WERI-Rb-1 (cell line): ENCODE data around the gene MAN1A1.

ENCODE experiments used
- DNase-seq: peaks from one replicate; pipeline ENCODE4 v3.0.0-alpha.2; 2020
- H3K27ac ChIP-seq: fragments of 250-450 bp; sonication (Bioruptor Pico); 2 replicates; pipeline ENCODE4 v1.5.1; 2020; ENCODE audit warnings: mild to moderate bottlenecking, moderate library complexity
- H3K27me3 ChIP-seq: fragments of 250-450 bp; sonication (Bioruptor Pico); 2 replicates; pipeline ENCODE4 v1.5.1; 2021; ENCODE audit warnings: mild to moderate bottlenecking, low read depth, moderate library complexity; ENCODE audit not compliant: insufficient read depth, severe bottlenecking
- H3K36me3 ChIP-seq: fragments of 250-450 bp; sonication (Bioruptor Pico); 2 replicates; pipeline ENCODE4 v1.5.1; 2020; ENCODE audit warnings: mild to moderate bottlenecking, moderate library complexity
- H3K4me3 ChIP-seq: 2 replicates; pipeline ENCODE4 v1.5.1; 2011; ENCODE audit warnings: low read depth, mild to moderate bottlenecking, control low read depth, low read length
- H3K9me3 ChIP-seq: fragments of 250-450 bp; sonication (Bioruptor Pico); 2 replicates; pipeline ENCODE4 v1.5.1; 2021; ENCODE audit warnings: mild to moderate bottlenecking, moderate library complexity; ENCODE audit not compliant: severe bottlenecking
- TF ChIP-seq, protein P1 (sequence below): IDR thresholded peaks from 2 replicates; pipeline ENCODE4 v1.5.1; 2011; ENCODE audit warnings: low read depth, mild to moderate bottlenecking, control low read depth, inconsistent platforms, low read length

Gene MAN1A1

DNA sequence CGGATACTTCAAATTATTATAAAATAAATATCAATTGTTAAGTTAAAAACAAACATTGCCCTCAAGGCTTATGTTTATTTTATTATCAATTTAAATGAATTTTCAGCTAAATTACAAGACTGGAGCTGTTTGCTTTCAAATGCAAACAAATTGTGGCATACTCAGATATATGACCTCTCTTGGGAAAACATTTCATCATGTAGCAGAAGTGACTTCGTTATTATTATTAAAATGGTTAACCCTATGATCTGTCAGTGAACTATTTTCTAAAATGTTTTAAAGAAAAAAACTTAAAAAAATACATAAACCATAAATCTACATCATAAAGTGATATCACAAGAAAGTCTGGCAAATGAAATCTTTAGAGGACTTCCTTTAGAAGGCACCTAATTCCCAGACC lies 72.5 kb downstream of the MAN1A1 start:
- no peak overlapping the region for H3K27ac ChIP-seq
- TF ChIP-seq, protein P1, sequence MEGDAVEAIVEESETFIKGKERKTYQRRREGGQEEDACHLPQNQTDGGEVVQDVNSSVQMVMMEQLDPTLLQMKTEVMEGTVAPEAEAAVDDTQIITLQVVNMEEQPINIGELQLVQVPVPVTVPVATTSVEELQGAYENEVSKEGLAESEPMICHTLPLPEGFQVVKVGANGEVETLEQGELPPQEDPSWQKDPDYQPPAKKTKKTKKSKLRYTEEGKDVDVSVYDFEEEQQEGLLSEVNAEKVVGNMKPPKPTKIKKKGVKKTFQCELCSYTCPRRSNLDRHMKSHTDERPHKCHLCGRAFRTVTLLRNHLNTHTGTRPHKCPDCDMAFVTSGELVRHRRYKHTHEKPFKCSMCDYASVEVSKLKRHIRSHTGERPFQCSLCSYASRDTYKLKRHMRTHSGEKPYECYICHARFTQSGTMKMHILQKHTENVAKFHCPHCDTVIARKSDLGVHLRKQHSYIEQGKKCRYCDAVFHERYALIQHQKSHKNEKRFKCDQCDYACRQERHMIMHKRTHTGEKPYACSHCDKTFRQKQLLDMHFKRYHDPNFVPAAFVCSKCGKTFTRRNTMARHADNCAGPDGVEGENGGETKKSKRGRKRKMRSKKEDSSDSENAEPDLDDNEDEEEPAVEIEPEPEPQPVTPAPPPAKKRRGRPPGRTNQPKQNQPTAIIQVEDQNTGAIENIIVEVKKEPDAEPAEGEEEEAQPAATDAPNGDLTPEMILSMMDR, result no peak
- H3K27me3 ChIP-seq, result no peaks in the 10 kb centered on the region
- no peak for DNase-seq
- no peaks in the 10 kb centered on the region for H3K36me3 ChIP-seq
- H3K9me3 ChIP-seq, result no peaks in the 10 kb centered on the region
- H3K4me3 ChIP-seq, result no peak overlapping the region

DNA sequence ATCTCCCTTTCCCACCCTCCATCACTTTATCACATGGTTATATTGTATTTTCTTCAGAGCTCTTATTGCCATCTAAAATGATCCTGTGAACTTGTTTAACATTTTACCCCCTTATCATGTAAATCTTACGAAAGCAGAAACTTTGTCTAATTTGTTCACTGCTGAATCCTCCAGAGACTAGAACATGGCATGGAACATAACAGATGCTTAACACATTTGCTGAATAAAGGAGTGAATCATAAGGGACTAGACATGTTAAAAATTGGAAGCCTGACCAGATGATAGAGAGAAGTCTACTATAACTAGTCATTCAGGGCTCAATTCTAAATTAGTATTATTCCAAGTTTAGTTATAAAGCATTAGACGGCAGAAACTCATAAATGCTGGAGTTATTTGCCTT lies 73.3 kb downstream of the MAN1A1 start:
- Histone ChIP-seq H3K27ac (no peak overlapping the region), H3K36me3 (no peaks in the 10 kb centered on the region), H3K27me3 (no peaks in the 10 kb centered on the region), H3K4me3 (no peak overlapping the region), H3K9me3 (no peaks in the 10 kb centered on the region)
- TF ChIP-seq, protein P1, result no peak
- DNase-seq, result no peak

DNA sequence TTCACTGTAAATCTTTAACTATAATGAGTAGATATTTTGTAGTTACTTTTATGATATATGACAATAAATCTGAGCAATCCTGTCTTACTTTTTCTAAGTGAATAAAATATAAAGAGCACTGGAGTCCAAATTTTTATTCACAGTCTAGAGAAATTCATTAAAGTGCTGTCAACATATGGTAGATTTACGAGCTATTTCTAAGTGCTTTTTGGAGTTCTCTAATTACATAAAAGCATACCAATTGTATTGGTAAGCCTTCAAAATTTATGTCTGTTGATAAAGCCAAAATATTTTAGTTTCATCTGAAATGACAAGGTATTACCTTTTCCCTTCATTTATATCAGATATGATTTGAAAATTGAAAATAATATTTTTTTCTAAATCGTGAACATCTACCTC lies 75.4 kb downstream of the MAN1A1 start:
- no peak overlapping the region for H3K4me3 ChIP-seq
- no peak overlapping the region for H3K27ac ChIP-seq
- TF ChIP-seq, protein P1, result no peak
- no peaks in the 10 kb centered on the region for H3K36me3 ChIP-seq
- DNase-seq, result no peak
- H3K27me3 ChIP-seq, result no peaks in the 10 kb centered on the region
- H3K9me3 ChIP-seq, result peaks cover 5% of the 10 kb centered on the region

DNA sequence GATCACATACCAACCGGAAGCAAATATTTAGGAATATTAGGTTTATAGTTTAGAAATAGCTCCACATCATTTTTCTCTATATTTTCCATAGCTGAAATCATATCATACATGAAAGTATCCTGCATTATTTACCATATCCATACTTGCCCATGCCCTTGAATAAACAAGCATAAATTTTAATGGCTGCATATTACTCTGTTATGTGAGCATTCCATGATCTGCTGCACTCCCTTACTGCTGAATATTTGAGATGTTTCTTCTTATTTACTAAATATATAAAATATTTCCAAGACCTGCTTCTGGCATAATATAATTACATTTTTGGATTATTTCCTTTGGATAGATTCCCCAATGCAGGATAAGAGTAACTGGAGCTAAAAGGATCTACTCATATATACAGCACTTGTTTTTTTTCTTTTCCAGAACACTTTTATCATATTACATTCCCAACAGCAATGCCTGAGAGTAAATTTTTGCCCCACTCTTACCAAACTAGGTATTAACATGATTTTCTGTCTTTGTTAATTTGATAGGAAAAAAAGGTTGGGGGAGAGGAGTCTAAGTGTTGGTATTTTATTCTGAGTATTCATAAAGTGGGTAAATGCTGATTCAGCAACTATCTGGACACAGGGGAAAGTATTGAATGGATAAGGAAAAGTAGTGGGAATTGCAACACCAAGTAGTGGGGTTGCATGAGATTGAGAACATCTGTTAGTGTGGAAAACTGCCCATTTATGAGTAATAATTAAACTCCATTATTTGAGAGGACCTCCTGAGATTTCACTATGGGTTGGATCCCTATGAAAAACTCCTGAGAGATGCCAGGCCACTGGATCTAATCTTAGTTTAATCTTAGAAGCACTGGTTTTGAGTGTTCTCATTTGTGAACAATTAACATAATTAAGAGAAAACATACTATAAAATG lies 76.0 kb downstream of the MAN1A1 start:
- H3K27ac ChIP-seq, result no peak overlapping the region
- no peak for DNase-seq
- H3K36me3 ChIP-seq, result no peaks in the 10 kb centered on the region

DNA sequence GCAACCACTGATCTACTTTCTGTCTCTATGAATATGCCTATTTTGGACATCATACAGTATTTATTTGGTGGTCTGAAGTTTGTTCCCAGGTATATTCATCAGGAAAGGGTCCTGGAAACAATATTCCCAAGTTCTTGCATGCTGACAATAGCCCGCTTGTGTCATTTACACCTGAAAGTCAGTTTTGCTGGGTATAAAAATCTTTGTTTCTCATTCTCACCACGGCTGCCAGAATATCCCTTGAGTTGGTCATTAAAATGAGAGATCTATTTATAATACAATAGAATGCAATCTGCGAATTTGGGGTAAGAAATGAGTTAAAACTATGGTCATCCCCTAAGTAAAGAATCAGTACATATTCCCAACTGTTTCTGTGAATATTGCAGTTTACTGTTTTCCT lies 79.0 kb downstream of the MAN1A1 start:
- Histone ChIP-seq H3K27me3 (no peaks in the 10 kb centered on the region), H3K4me3 (no peak overlapping the region), H3K36me3 (no peaks in the 10 kb centered on the region), H3K27ac (no peak overlapping the region), H3K9me3 (peaks cover 5% of the 10 kb centered on the region)
- TF ChIP-seq, protein P1, result no peak
- DNase-seq, result no peak

More for the DNA sequence above, 76.0 kb downstream of the MAN1A1 start:
- H3K27me3 ChIP-seq, result no peaks in the 10 kb centered on the region
- H3K4me3 ChIP-seq, result no peak overlapping the region
- H3K9me3 ChIP-seq, result peaks cover 5% of the 10 kb centered on the region
- TF ChIP-seq, protein P1, result no peak
